Breast epithelium (tissue), 4 donors: ENCODE results near the gene EFNA5. TPM values are rescaled to one million over a fixed set of nuclear protein-coding genes. Genes with fewer than 3 reads are reported as not detected.

Experiments
- DNase-seq, 2 donors: peaks; one replicate each; pipeline ENCODE4 v3.0.0-alpha.2; 2019; ENCODE audit warnings: low spot score in 2 of 2
- H3K27ac ChIP-seq, 2 donors: fragments of 200-600 bp; sonication (generic) in 1 of 2; one replicate each; pipeline ENCODE4 v1.5.1; 2016 to 2019; ENCODE audit warnings: mild to moderate bottlenecking in 1 of 2
- H3K27me3 ChIP-seq, 2 donors: fragments of 200-600 bp; sonication (generic) in 1 of 2; one replicate each; pipeline versions ENCODE4 v1.5.1 to v1.6.0; 2017 to 2019; ENCODE audit warnings: control low read depth in 1 of 2, mild to moderate bottlenecking in 1 of 2
- H3K36me3 ChIP-seq: fragments of 200-600 bp; one replicate; pipeline ENCODE4 v1.5.1; 2019
- H3K4me1 ChIP-seq, 2 donors: fragments of 200-600 bp; sonication (generic); one replicate each; pipeline ENCODE4 v1.5.1; 2016 to 2019; ENCODE audit warnings: control low read depth in 1 of 2
- H3K4me3 ChIP-seq, 3 donors: fragments of 200-600 bp; sonication (generic); 1 replicate in 2 of 3; 2 replicates in 1 of 3; pipeline ENCODE4 v1.5.1; 2016 to 2019; ENCODE audit warnings: mild to moderate bottlenecking in 3 of 3, moderate library complexity in 2 of 3
- H3K9me3 ChIP-seq, 2 donors: fragments of 200-600 bp; sonication (generic) in 1 of 2; one replicate each; pipeline ENCODE4 v1.5.1; 2016 to 2019; ENCODE audit warnings: control low read depth in 1 of 2
- POLR2A ChIP-seq: fragments of 450-650 bp; IDR thresholded peaks from one replicate; pipeline ENCODE4 v1.6.1; 2016; ENCODE audit warnings: antibody characterized with exemption, mild to moderate bottlenecking, moderate library complexity
- POLR2AphosphoS5 ChIP-seq, 3 donors: sonication (generic); formaldehyde crosslinking; IDR thresholded peaks; one replicate each; pipeline ENCODE4 v1.6.1; 2017; ENCODE audit warnings: antibody characterized with exemption in 3 of 3
- intact Hi-C: fragments of 100-400 bp; cut with DNase I; formaldehyde crosslinking; loops from one replicate; pipeline ENCODE4 v1.15.1; 2023; ENCODE audit warnings: low total_unique reads
- total RNA-seq, 3 donors: library from RNA; depleted of rRNA; stranded (reverse); fragments of >200 nt; gene quantifications; one replicate each; pipeline ENCODE4 v1.1.0, GENCODE V29; 2016
- TF ChIP-seq, protein P1 (sequence below), 3 donors: fragments of 450-650 bp; IDR thresholded peaks; one replicate each; pipeline ENCODE4 v1.5.1; 2016 to 2017; ENCODE audit warnings: antibody characterized with exemption in 3 of 3, mild to moderate bottlenecking in 3 of 3, moderate library complexity in 3 of 3

The EFNA5 gene
- total RNA-seq, 3 donors from 2014 or later: 12.1 to 34.2 (median 12.3) TPM

DNA sequence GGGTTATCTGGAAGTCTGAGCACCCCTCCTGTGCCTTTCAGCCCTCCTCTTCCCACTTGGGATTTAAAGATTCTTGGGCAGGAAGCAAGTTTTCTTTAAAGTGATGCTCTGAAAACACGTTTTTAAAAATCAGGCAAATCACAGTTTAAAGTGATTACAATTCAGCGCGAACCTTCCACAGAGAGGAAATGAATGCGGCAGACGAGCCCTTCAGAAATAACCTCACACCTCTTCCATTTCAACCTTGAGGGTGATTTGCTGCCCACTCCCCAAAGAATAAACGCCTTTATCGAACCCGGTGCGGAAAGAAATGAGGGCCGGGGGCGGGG, 2.3 kb upstream of the EFNA5 start:
- Histone ChIP-seq H3K4me1 (no peaks in the 10 kb centered on the region), H3K27me3 (peaks cover 0 to 3% of the 10 kb centered on the region in 2 donors), H3K9me3 (no peaks in the 10 kb centered on the region), H3K36me3 (no peaks in the 10 kb centered on the region), H3K27ac (peak overlapping the region; percentile 78 to 90), H3K4me3 (peak overlapping the region; percentile 61 to 75 (median 67))
- intact Hi-C loops: no loop called here
- DNase-seq: no peak
- TF ChIP-seq POLR2AphosphoS5 (IDR thresholded peaks at IDR 0.05) (no peak), POLR2A (no peak)

DNA sequence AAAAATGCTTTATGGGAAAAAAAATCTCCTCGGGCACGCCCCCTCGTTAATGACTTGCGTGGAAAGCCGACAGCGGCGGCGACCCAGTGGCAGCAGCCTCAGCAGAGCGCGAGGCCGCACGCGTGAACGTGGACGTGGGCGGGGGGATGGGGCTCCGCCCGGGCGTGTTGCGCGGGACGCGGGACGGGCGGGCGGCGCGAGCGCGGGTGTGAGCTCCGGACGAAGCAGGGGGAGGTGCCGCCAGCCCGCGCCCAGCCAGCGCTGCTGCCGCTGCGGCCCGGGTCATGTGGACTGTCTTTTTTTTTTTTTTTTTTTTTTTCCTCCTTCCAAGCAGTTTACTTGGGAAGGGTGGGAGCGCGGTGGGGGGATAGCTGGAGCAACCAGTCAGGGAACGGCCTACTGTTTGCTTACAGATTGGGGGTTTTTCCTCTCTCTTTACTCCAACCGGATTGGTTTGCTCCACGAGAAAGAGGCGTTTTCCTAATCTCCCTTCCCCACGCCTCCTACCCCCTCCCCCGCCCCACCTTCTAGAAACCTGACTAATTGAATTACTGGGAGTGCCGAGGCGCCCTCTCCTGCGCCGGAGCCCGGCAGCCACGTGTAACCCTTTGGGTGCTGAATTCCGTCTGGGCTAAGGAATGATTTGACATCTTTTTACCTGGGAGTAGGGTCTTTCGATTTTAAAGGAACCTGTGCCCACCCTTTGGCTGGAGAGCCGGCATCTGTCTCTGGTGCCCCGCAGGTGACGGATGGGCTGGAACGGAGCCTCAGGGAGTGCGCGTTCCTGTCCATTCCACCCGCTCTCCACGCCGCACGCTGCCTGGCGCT, 1.7 kb upstream of the EFNA5 start:
- Histone ChIP-seq H3K9me3 (no peaks in the 10 kb centered on the region), H3K27me3 (peaks cover 0 to 3% of the 10 kb centered on the region in 2 donors), H3K27ac (peak overlapping the region; percentile 78 to 90), H3K36me3 (no peaks in the 10 kb centered on the region), H3K4me3 (peak overlapping the region; percentile 61 to 75 (median 67)), H3K4me1 (no peaks in the 10 kb centered on the region)
- peak; percentile 68 to 85 for DNase-seq
- intact Hi-C loops: no loop called here
- TF ChIP-seq, protein P1, sequence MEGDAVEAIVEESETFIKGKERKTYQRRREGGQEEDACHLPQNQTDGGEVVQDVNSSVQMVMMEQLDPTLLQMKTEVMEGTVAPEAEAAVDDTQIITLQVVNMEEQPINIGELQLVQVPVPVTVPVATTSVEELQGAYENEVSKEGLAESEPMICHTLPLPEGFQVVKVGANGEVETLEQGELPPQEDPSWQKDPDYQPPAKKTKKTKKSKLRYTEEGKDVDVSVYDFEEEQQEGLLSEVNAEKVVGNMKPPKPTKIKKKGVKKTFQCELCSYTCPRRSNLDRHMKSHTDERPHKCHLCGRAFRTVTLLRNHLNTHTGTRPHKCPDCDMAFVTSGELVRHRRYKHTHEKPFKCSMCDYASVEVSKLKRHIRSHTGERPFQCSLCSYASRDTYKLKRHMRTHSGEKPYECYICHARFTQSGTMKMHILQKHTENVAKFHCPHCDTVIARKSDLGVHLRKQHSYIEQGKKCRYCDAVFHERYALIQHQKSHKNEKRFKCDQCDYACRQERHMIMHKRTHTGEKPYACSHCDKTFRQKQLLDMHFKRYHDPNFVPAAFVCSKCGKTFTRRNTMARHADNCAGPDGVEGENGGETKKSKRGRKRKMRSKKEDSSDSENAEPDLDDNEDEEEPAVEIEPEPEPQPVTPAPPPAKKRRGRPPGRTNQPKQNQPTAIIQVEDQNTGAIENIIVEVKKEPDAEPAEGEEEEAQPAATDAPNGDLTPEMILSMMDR (IDR thresholded peaks at IDR 0.05): no peak
- TF ChIP-seq POLR2AphosphoS5 (IDR thresholded peaks at IDR 0.05): peak in 2 of 3 donors; percentile 9 to 28

DNA sequence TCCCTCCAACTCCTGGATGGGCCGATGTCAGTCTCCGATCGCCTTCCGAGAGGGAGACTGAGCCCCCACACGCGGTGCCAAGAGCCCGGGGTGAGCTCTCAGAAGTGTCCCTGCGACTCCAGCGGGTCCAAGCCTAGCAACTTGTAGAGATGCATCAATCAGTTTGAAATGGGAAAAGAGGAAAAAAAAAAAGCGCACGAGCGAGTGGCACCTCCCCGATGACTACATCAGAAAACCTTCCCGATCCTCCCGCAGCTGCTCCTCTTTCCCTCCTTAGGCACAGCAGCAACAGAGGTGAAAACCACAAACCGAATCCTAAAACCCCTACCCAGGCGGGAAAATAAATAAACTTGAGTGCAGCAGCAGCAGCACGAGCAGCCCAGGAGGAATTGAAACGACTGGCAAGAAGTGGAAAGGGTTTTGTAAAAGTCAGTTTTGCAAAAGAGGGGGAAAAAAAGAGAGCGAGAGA, 1.0 kb upstream of the EFNA5 start:
- intact Hi-C loops: no loop called here
- H3K27me3 ChIP-seq: peaks cover 0 to 3% of the 10 kb centered on the region in 2 donors
- peak in 1 of 2 donors; percentile 31 for DNase-seq
- no peaks in the 10 kb centered on the region for H3K36me3 ChIP-seq
- peak in 1 of 3 donors; percentile 12 for TF ChIP-seq POLR2AphosphoS5 (IDR thresholded peaks at IDR 0.05)
- TF ChIP-seq, protein P1 (IDR thresholded peaks at IDR 0.05): no peak
- no peaks in the 10 kb centered on the region for H3K4me1 ChIP-seq
- peak overlapping the region; percentile 88 to 90 for H3K27ac ChIP-seq
- no peaks in the 10 kb centered on the region for H3K9me3 ChIP-seq
- H3K4me3 ChIP-seq: peak overlapping the region; percentile 61 to 75 (median 67)

DNA sequence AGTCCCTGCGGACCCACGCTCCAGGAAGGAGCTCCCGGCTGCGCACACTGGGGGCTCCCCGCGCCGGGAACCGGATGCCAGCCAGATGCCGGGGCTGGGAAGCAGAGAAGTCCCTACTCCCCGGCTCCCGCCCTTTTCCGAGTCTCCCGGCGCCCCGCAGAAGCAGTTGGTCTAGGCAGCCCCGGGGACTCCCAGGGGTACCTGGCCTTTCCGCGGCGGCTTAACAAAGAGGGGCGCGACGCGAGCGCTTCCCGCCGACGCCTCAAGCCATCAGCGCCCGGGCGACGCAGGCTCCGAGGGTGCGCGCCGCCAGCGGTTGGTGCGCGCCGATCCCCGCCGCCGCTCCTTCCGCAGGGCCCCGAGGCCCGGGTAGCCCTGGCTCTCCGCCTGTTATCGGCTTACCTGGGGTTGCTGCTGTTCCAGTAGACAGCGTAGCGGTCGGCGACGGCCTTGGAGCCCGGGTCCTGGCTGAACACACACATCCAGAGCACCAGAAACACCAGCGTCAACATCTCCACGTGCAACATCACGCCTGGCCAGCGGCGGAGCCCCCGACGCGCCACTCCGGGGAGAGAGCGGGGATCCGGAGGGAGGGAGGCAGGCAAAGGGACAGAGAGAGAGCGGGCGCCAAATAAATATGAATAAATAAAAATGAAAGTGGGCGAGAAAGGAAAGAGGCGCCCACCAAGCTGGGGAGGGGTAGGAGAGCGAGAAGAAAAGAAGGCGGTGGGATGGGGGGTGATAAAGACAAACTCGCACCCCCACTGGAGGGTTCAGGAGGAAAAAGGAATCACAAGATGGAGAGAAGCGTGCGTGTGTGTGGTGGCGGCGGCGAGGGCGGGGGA, 428 bp downstream of the EFNA5 start:
- TF ChIP-seq POLR2AphosphoS5 (IDR thresholded peaks at IDR 0.05) (no peak), POLR2A (no peak)
- TF ChIP-seq, protein P1 (IDR thresholded peaks at IDR 0.05): no peak
- Histone ChIP-seq H3K4me1 (no peaks in the 10 kb centered on the region), H3K36me3 (no peaks in the 10 kb centered on the region), H3K4me3 (peak overlapping the region; percentile 61 to 75 (median 67)), H3K9me3 (no peaks in the 10 kb centered on the region), H3K27me3 (peaks cover 0 to 3% of the 10 kb centered on the region in 2 donors), H3K27ac (peak overlapping the region; percentile 88 to 90)
- DNase-seq: no peak
- intact Hi-C loops: no loop called here

DNA sequence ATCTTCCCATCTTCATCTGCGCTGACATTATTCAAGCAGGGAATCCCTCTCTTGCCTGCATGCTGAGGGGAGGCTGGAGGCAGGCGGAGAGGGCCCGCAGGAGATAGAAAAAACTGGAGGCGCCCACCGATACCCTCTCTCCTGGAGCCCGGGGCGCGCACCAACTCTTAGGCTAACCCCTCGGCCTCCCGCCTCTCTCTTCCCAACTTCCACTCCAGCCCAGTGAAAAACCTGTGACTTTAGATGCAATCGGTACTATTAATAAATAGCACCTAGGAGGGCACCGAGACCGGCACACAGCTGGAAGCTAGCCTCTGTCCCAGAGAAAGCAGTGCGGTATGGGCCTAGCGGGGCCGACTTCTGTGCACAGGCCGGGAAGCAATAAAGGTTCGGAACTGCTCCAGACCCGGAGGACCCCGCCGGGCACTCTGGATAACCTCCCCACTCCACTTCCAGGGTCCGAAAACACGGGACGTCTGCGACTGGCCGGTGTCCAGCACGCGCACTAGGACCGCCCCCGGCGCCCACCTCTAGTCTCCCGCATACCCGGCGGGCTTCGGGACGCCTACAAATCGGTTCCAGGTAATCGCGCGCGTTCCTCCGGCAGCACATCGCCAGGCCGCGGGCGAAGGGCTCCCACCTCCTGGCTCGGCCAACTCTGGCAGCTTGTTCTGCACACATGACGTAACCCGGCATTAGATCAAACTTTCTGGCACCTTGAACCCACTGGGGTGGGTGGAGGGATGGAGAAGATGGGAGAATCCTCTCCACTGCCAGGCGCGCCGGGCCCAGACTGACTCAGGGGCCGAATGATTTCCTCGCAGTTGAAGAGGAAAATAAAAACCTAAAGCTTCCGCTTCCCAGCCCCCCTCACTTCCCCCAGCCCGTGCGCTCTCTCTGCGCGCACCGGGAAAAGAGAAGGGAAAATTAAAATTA, 1.4 kb downstream of the EFNA5 start:
- intact Hi-C loops: no loop called here
- peak overlapping the region; percentile 88 to 90 for H3K27ac ChIP-seq
- peaks cover 0 to 3% of the 10 kb centered on the region in 2 donors for H3K27me3 ChIP-seq

More for the DNA sequence above, 1.4 kb downstream of the EFNA5 start:
- Histone ChIP-seq H3K4me3 (peak overlapping the region; percentile 61 to 75 (median 67)), H3K9me3 (no peaks in the 10 kb centered on the region), H3K36me3 (no peaks in the 10 kb centered on the region), H3K4me1 (no peaks in the 10 kb centered on the region)
- peak; percentile 54 to 55 for DNase-seq
- peak in 1 of 3 donors; percentile 25 for TF ChIP-seq POLR2AphosphoS5 (IDR thresholded peaks at IDR 0.05)
- no peak for TF ChIP-seq POLR2A
